ENCODE measurements around the gene UBE2O.

The UBE2O gene

DNA sequence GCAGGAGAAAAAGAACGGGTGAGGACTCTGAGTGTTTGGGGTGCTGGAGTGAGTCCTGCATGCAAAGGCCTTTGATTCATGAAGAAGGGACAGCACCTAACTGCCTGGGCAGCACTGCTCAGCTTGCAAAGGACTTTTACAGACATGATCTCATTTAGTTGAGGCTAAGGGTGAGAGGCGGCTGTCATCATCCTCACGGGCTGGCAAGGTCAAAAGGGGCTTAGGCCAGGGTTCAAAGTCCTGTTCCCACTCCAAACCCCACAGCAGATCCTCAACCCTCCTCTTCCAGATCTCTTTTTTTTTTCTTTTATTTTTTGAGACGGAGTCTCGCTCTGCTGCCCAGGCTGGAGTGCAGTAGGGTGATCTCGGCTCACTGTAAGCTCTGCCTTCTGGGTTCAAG is 43.5 kb upstream of the UBE2O start:
- Histone ChIP-seq H3K36me3 (ENCODE audit: control insufficient read depth, insufficient read depth, low read length) (no peaks in the 10 kb centered on the region), H3K4me1 (ENCODE audit: control insufficient read depth, insufficient read depth, low read length, poor library complexity, severe bottlenecking) (peaks cover 41% of the 10 kb centered on the region), H3K27me3 (replicated peaks; ENCODE audit: control insufficient read depth, insufficient read depth, low read length, poor library complexity, severe bottlenecking) (no peaks in the 10 kb centered on the region), H3K27ac (ENCODE audit: insufficient read depth, low read length, poor library complexity, severe bottlenecking) (no peak overlapping the region), H3K9me3 (ENCODE audit: control insufficient read depth, low read length) (no peaks in the 10 kb centered on the region), H3K4me3 (ENCODE audit: insufficient read depth, low read depth, low read length, poor library complexity, severe bottlenecking) (no peak overlapping the region)
- DNase-seq, result no peak

DNA sequence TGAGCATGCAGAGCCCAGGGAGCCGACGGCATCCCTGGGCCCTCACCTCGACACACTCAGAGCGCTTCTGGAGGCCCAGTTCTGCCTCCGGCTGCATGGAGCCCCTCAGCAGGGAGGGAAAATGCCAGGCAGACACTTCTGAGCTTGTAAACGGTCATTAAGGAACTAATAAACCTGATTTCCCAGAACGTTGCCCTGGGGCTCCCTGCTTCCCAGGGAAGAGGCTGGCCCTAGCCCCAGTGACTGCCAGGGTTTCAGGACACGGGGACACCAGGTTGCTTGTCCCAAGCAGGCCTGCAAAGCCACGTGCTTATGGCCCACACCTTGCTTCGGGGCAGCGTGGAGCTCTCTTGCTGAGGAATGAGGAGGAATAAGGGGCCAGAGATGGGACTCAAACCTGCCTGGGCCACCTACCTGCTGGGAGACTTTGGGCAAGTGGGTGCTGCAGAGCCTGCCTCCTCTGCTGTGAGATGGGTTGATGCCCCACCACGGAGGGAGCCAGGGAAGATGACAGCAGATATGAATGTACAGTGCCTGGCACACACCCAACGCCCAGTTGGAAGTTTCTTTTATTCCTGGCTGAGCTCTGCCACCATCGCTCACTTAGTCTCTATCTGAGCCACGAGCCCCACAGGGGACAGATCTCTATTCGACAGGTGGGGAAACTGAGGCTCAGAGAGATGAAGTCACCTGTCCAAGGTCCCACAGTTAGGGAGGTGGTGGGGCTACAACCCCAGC is 42.9 kb upstream of the UBE2O start:
- peaks cover 39% of the 10 kb centered on the region for H3K4me1 ChIP-seq (ENCODE audit: control insufficient read depth, insufficient read depth, low read length, poor library complexity, severe bottlenecking)
- no peak for DNase-seq
- no peak overlapping the region for H3K27ac ChIP-seq (ENCODE audit: insufficient read depth, low read length, poor library complexity, severe bottlenecking)
- no peaks in the 10 kb centered on the region for H3K36me3 ChIP-seq (ENCODE audit: control insufficient read depth, insufficient read depth, low read length)
- no peaks in the 10 kb centered on the region for H3K27me3 ChIP-seq (replicated peaks; ENCODE audit: control insufficient read depth, insufficient read depth, low read length, poor library complexity, severe bottlenecking)
- no peaks in the 10 kb centered on the region for H3K9me3 ChIP-seq (ENCODE audit: control insufficient read depth, low read length)
- no peak overlapping the region for H3K4me3 ChIP-seq (ENCODE audit: insufficient read depth, low read depth, low read length, poor library complexity, severe bottlenecking)

DNA sequence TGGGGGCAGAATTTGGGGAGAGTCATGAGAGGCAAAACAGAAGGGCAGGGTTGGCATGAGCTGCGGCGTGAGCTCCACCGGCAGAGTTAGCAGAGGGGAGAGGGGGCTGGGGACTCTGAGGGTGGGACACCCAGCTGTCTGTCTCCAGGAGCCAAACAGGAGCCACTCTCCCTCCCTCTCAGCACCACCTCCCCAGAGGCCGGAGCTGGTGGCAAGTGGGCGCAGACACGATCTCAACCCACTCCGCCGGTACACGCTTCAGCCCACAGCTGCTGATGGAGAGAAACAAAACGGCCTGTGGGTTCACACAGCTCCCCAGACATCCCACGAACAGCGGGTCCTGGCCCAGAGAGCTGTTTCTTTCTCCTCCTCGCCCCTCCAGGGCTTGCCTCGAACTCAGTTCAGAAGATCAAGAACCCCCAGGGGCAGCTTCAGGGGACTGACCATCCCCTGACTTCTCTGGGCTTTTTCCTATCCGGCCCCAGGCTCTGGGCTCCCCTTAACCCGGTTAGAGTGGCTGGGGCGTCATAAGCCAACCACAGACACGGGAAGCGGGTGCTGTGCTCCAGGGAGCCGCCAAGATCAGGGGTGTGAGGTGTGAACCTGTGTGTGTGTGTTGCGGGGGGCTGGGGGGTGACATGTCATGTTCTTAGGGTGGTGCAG is 40.7 kb upstream of the UBE2O start:
- Histone ChIP-seq H3K9me3 (ENCODE audit: control insufficient read depth, low read length) (no peaks in the 10 kb centered on the region), H3K27me3 (replicated peaks; ENCODE audit: control insufficient read depth, insufficient read depth, low read length, poor library complexity, severe bottlenecking) (no peaks in the 10 kb centered on the region), H3K27ac (ENCODE audit: insufficient read depth, low read length, poor library complexity, severe bottlenecking) (peak overlapping the region; percentile 37), H3K4me1 (ENCODE audit: control insufficient read depth, insufficient read depth, low read length, poor library complexity, severe bottlenecking) (peaks cover 23% of the 10 kb centered on the region), H3K36me3 (ENCODE audit: control insufficient read depth, insufficient read depth, low read length) (no peaks in the 10 kb centered on the region), H3K4me3 (ENCODE audit: insufficient read depth, low read depth, low read length, poor library complexity, severe bottlenecking) (peak overlapping the region; percentile 37)
- DNase-seq, result peak in 1 of 3 donors; percentile 31

DNA sequence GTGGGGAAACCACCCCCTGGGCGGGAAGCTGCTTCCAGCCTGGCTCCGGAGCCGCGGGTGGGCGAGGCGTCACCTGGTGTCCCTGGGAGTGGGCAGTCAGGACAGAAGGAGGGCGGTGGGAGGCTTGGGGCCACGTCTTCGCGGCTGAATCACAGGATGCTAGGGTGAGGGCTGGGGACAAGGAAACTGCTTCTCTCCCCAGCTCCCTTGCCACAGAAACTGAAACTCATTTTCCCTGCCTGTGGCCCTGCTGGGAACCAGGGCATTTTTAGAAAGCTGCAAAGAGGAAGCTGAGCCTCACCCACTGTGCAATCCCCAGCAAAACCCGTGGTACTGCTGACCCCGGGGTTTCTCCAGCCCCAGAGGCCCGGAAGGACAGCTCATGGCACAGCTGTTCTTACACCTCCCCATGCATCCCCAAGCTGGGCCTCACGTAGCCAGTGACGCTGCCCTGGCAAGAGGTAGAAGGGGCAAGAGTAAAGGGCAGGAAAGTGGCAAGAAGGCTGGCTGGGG is 40.1 kb upstream of the UBE2O start:
- Histone ChIP-seq H3K4me1 (ENCODE audit: control insufficient read depth, insufficient read depth, low read length, poor library complexity, severe bottlenecking) (peaks cover 23% of the 10 kb centered on the region), H3K27ac (ENCODE audit: insufficient read depth, low read length, poor library complexity, severe bottlenecking) (peak overlapping the region; percentile 37), H3K4me3 (ENCODE audit: insufficient read depth, low read depth, low read length, poor library complexity, severe bottlenecking) (peak overlapping the region; percentile 37), H3K36me3 (ENCODE audit: control insufficient read depth, insufficient read depth, low read length) (no peaks in the 10 kb centered on the region), H3K27me3 (replicated peaks; ENCODE audit: control insufficient read depth, insufficient read depth, low read length, poor library complexity, severe bottlenecking) (no peaks in the 10 kb centered on the region), H3K9me3 (ENCODE audit: control insufficient read depth, low read length) (no peaks in the 10 kb centered on the region)
- DNase-seq, result peak in 1 of 3 donors; percentile 23

DNA sequence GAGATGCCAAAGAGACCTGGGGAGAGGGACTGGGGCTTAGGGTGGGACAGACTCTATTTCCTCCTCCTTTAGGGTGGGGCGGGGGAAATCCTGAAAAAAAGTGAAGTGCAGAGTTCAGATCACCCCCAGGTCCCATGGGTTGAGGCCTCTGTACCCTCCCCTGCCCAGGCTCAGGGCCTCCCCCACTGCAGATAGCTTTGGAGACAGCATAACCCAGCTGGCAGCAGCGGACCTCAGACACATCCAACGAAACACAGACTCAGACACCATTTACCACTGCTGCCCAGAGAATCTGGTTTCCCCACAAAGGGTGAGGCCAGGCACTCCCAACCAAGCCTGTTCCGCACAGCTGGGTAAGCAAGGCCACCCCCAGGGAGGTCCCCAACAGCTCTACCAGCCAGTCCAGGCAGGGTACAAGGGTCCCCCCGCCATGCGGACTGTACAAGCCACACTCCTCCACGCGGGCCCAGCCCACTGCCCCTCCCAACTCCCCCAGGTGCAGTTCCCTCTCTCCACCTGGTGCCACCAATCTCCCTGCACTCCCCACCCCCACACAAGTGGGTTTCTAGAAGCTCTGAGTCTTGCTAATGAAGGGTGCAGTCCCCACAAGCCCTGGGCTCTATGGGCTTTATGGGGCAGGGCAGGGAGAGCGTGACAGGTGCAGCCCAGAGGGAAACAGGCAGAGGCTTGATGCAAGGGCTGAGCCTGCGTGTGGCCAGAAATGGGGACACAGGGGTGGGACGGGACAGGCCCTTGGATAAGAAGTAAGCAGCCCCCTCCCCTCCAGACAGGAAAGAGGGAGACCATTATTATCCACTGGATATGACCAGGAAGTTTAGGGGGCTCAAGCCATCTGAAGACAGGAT is 39.4 kb upstream of the UBE2O start:
- H3K9me3 ChIP-seq (ENCODE audit: control insufficient read depth, low read length), result no peaks in the 10 kb centered on the region
- H3K4me1 ChIP-seq (ENCODE audit: control insufficient read depth, insufficient read depth, low read length, poor library complexity, severe bottlenecking), result peaks cover 23% of the 10 kb centered on the region
- H3K27me3 ChIP-seq (replicated peaks; ENCODE audit: control insufficient read depth, insufficient read depth, low read length, poor library complexity, severe bottlenecking), result no peaks in the 10 kb centered on the region
- no peak for DNase-seq
- peaks cover 4% of the 10 kb centered on the region for H3K36me3 ChIP-seq (ENCODE audit: control insufficient read depth, insufficient read depth, low read length)
- peak overlapping the region; percentile 37 for H3K4me3 ChIP-seq (ENCODE audit: insufficient read depth, low read depth, low read length, poor library complexity, severe bottlenecking)
- H3K27ac ChIP-seq (ENCODE audit: insufficient read depth, low read length, poor library complexity, severe bottlenecking), result no peak overlapping the region

DNA sequence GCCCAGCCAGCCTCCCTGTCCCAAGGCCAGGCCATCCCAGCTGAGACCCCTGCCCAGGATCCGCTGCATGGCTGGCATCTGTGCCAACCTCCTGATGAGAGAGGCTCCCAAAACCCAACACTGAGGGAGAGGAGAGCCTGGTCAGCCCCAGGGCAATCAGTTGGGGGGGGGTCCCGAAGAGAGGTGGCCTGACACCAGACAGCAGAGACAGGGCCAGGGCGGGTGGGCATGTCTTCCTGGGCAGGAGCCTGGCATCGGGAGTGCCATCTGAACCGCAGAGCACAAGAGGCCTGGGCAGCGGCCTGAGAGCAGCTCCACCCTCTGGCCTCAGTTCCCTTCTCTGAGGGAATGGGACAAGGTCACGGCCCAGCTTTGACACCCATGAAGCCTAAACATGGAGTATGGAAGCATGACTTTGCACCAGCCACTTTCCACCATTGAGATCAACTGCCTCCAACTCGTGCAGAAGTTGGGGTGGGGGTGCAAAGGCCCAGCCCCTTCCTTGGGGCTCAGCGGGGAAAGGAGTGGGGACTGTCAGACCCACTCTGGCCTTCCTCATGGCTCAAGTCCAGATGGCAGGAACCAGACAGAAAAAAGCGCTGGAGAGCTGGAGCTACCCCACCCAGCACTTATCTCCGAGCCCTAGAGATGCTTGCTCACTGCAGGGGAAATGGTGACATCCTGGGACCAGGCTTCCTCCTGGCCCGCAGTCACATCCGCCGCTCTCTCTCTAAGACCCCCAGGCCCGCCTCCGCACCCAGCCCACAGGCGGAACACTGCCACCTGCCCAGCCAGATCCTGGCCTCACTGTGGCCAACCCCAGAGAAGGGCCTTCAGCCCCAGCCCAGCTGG is 38.5 kb upstream of the UBE2O start:
- peaks cover 23% of the 10 kb centered on the region for H3K4me1 ChIP-seq (ENCODE audit: control insufficient read depth, insufficient read depth, low read length, poor library complexity, severe bottlenecking)
- DNase-seq, result no peak
- H3K36me3 ChIP-seq (ENCODE audit: control insufficient read depth, insufficient read depth, low read length), result peaks cover 4% of the 10 kb centered on the region
- no peak overlapping the region for H3K27ac ChIP-seq (ENCODE audit: insufficient read depth, low read length, poor library complexity, severe bottlenecking)
- no peaks in the 10 kb centered on the region for H3K9me3 ChIP-seq (ENCODE audit: control insufficient read depth, low read length)
- H3K4me3 ChIP-seq (ENCODE audit: insufficient read depth, low read depth, low read length, poor library complexity, severe bottlenecking), result no peak overlapping the region
- no peaks in the 10 kb centered on the region for H3K27me3 ChIP-seq (replicated peaks; ENCODE audit: control insufficient read depth, insufficient read depth, low read length, poor library complexity, severe bottlenecking)

DNA sequence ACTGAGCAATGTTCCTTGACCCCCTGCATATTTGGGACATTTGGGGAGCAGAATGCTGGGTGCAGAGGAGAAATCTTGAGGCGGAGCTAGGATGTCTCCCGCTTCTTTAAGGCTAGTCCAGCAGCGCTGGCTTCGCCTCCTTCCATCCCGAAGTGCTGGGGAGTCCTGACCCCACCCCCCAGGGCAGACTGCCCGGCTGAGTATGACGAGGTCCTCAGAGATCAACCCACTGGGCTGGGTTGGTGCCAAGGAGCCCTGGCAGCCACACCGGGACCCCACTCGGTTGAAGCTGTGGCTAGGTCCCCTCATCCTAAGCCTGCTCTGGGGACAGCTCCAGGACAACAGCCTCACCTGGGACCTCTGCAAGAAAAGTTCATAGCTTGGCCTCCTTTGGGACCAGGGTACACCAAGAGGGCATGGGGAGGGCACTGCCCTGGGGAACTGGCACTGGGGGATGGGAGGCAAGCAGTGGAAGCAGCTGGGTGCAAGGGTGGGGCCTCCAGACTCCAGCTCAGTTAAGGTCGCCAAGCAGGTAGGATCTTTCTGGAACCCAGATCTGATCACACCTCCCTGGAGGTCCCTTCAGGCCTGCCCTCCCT is 37.3 kb upstream of the UBE2O start:
- H3K27ac ChIP-seq (ENCODE audit: insufficient read depth, low read length, poor library complexity, severe bottlenecking), result no peak overlapping the region
- no peak for DNase-seq
- no peaks in the 10 kb centered on the region for H3K27me3 ChIP-seq (replicated peaks; ENCODE audit: control insufficient read depth, insufficient read depth, low read length, poor library complexity, severe bottlenecking)
- peaks cover 4% of the 10 kb centered on the region for H3K36me3 ChIP-seq (ENCODE audit: control insufficient read depth, insufficient read depth, low read length)
- H3K9me3 ChIP-seq (ENCODE audit: control insufficient read depth, low read length), result no peaks in the 10 kb centered on the region
- H3K4me3 ChIP-seq (ENCODE audit: insufficient read depth, low read depth, low read length, poor library complexity, severe bottlenecking), result no peak overlapping the region
- H3K4me1 ChIP-seq (ENCODE audit: control insufficient read depth, insufficient read depth, low read length, poor library complexity, severe bottlenecking), result peaks cover 23% of the 10 kb centered on the region

DNA sequence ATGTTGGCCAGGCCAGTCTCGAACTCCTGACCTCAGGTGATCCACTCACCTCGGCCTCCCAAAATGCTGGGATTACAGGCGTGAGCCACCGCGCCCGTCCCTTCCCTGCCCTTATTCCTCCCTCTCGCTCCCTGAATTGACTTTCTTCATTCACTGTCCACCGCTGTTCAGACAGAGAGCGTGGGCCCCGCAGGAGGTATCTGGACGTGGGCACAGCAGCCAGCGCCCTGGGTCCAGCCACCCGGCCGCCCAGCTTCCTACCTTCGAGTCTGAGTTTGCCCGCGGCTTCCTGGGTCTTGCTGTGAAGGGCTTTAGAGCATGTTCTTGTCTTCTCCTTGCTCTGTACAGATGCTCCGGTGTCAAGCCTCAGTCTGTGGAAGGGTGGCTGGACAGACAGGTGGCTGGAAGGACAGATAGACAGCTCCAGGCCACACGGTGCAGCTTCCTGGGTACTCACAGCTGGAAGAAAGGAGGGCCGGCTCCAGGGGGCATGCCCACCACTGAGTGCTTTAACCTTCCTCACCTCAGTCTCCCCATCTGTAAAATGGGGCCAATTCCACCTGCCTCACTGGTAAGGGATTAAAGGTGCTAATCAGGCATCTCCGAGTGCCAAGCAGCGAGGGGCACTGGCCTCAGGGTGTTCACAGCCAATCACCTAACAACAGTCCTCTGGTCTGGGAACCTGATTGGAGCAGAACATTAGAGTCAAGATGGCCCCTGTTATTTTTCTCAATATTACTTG is 34.7 kb upstream of the UBE2O start:
- H3K4me1 ChIP-seq (ENCODE audit: control insufficient read depth, insufficient read depth, low read length, poor library complexity, severe bottlenecking), result peaks cover 4% of the 10 kb centered on the region
- H3K27me3 ChIP-seq (replicated peaks; ENCODE audit: control insufficient read depth, insufficient read depth, low read length, poor library complexity, severe bottlenecking), result no peaks in the 10 kb centered on the region
- no peak overlapping the region for H3K27ac ChIP-seq (ENCODE audit: insufficient read depth, low read length, poor library complexity, severe bottlenecking)

More for the DNA sequence above, 34.7 kb upstream of the UBE2O start:
- Histone ChIP-seq H3K4me3 (ENCODE audit: insufficient read depth, low read depth, low read length, poor library complexity, severe bottlenecking) (no peak overlapping the region), H3K9me3 (ENCODE audit: control insufficient read depth, low read length) (no peaks in the 10 kb centered on the region), H3K36me3 (ENCODE audit: control insufficient read depth, insufficient read depth, low read length) (peaks cover 4% of the 10 kb centered on the region)
- no peak for DNase-seq

All from effector memory CD4-positive, alpha-beta T cell (primary cell).